Osteocyte (in vitro differentiated cells): ENCODE results near the gene CD27. TPM values are rescaled to one million over a fixed set of nuclear protein-coding genes. Genes with fewer than 3 reads are reported as not detected.

Experiments used
- DNase-seq: peaks from one replicate; pipeline ENCODE4 v3.0.0; 2021; ENCODE audit warnings: mixed read lengths; ENCODE audit not compliant: unreplicated experiment; ENCODE audit errors: extremely low spot score
- H3K27ac Mint-ChIP-seq: one replicate; pipeline ENCODE4 v1.8.0; 2021; ENCODE audit warnings: mild to moderate bottlenecking, mixed read lengths; ENCODE audit not compliant: unreplicated experiment
- H3K27me3 Mint-ChIP-seq: one replicate; pipeline ENCODE4 v1.8.0; 2021; ENCODE audit warnings: mixed read lengths; ENCODE audit not compliant: unreplicated experiment
- H3K36me3 Mint-ChIP-seq: one replicate; pipeline ENCODE4 v1.8.0; 2021; ENCODE audit warnings: mixed read lengths; ENCODE audit not compliant: unreplicated experiment
- H3K4me1 Mint-ChIP-seq: one replicate; pipeline ENCODE4 v1.8.0; 2021; ENCODE audit warnings: mixed read lengths; ENCODE audit not compliant: unreplicated experiment
- H3K4me3 Mint-ChIP-seq: one replicate; pipeline ENCODE4 v1.8.0; 2021; ENCODE audit warnings: mild to moderate bottlenecking, moderate library complexity, mixed read lengths; ENCODE audit not compliant: unreplicated experiment
- H3K9me3 Mint-ChIP-seq: one replicate; pipeline ENCODE4 v1.8.0; 2021; ENCODE audit warnings: mixed read lengths; ENCODE audit not compliant: unreplicated experiment
- CTCF ChIP-seq: fragments of 200-600 bp; sonication (generic); IDR thresholded peaks from 2 replicates; pipeline ENCODE4 v1.5.0; 2021; ENCODE audit warnings: antibody characterized with exemption, mild to moderate bottlenecking, moderate library complexity
- total RNA-seq: library from RNA; stranded (reverse); gene quantifications from 2 replicates; pipeline ENCODE4 v1.2.1, GENCODE V29; 2021

Gene CD27
- total RNA-seq, 1 donor from 2014 or later: not detected

GRCh38 chr12:6428326-6428725, 16.4 kb upstream of the CD27 start:
- H3K27ac Mint-ChIP-seq: no peak overlapping the region

GRCh38 chr12:6430124-6430989, 14.4 kb upstream of the CD27 start:
- DNase-seq: peak; percentile 88
- peaks cover 21% of the 10 kb centered on the region for H3K4me1 Mint-ChIP-seq
- peak overlapping the region; percentile 26 for H3K4me3 Mint-ChIP-seq
- H3K27ac Mint-ChIP-seq: peak overlapping the region; percentile 93
- H3K27me3 Mint-ChIP-seq: no peaks in the 10 kb centered on the region
- H3K36me3 Mint-ChIP-seq: no peaks in the 10 kb centered on the region
- no peaks in the 10 kb centered on the region for H3K9me3 Mint-ChIP-seq
- no peak for TF ChIP-seq CTCF

More at GRCh38 chr12:6428326-6428725, 16.4 kb upstream of the CD27 start:
- TF ChIP-seq CTCF: no peak
- Mint-ChIP-seq H3K9me3 (no peaks in the 10 kb centered on the region), H3K4me1 (peaks cover 24% of the 10 kb centered on the region), H3K27me3 (no peaks in the 10 kb centered on the region), H3K36me3 (no peaks in the 10 kb centered on the region), H3K4me3 (no peak overlapping the region)
- no peak for DNase-seq

GRCh38 chr12:6432991-6433390, 11.8 kb upstream of the CD27 start:
- H3K4me3 Mint-ChIP-seq: no peak overlapping the region
- no peak overlapping the region for H3K27ac Mint-ChIP-seq
- H3K36me3 Mint-ChIP-seq: no peaks in the 10 kb centered on the region
- no peaks in the 10 kb centered on the region for H3K9me3 Mint-ChIP-seq
- no peak for DNase-seq
- no peaks in the 10 kb centered on the region for H3K27me3 Mint-ChIP-seq
- TF ChIP-seq CTCF: no peak
- H3K4me1 Mint-ChIP-seq: peaks cover 21% of the 10 kb centered on the region

- no peak overlapping the region for H3K4me3 Mint-ChIP-seq
- no peaks in the 10 kb centered on the region for H3K36me3 Mint-ChIP-seq
- no peak overlapping the region for H3K27ac Mint-ChIP-seq
- TF ChIP-seq CTCF: no peak
- no peaks in the 10 kb centered on the region for H3K27me3 Mint-ChIP-seq
- H3K9me3 Mint-ChIP-seq: no peaks in the 10 kb centered on the region
- DNase-seq: no peak
- peaks cover 21% of the 10 kb centered on the region for H3K4me1 Mint-ChIP-seq
Measured at GRCh38 chr12:6434205-6435140, 10.3 kb upstream of the CD27 start.
